ENCODE measurements around the gene GLRX5. TPM values are rescaled to one million over a fixed set of nuclear protein-coding genes. Genes with fewer than 3 reads are reported as not detected.

GLRX5 gene
- polyA plus RNA-seq, 2 of the 4 experiments (the other 2 are of a cell fraction), result 51.2 to 73.2 TPM

DNA sequence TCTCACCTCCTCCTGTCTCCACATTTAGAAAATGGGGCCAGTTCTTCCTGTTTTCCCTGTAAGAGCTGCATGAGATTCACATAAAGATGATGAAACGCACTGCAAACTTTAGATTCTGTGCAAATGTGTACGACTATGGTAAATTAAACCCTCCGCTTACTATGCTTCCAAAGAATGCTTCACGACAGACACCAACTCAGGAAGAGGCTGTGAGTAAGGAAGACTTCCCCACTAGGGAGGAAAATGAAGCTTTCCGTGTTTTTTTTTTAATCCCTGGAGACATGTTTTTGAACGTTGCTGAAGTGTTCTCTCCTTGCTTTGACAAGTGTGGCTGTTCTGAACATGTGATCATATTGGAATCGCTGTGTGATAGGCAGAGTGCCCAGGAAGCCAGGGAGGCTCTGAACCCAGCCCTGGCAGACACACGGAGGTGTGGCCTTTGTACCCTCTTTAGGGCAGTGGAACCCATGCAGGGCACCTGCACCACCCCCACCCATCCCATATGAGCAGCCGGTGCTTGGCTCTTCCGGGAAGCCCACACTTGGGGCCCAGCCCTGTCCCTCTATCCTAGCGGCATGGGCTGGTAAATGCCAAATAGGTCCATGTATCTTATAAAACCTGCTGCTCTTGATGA lies 10.9 kb upstream of the GLRX5 start:
- H3K4me1 ChIP-seq, result peaks cover 35% of the 10 kb centered on the region
- no peak for FAIRE-seq
- CTCF ChIA-PET, result interaction anchor here (1.1 to 7.8 kb wide), 3 partner anchors 13 to 92 kb away, joined by 3 to 133 read pairs (median 6); no protein-coding TSS in a partner anchor

DNA sequence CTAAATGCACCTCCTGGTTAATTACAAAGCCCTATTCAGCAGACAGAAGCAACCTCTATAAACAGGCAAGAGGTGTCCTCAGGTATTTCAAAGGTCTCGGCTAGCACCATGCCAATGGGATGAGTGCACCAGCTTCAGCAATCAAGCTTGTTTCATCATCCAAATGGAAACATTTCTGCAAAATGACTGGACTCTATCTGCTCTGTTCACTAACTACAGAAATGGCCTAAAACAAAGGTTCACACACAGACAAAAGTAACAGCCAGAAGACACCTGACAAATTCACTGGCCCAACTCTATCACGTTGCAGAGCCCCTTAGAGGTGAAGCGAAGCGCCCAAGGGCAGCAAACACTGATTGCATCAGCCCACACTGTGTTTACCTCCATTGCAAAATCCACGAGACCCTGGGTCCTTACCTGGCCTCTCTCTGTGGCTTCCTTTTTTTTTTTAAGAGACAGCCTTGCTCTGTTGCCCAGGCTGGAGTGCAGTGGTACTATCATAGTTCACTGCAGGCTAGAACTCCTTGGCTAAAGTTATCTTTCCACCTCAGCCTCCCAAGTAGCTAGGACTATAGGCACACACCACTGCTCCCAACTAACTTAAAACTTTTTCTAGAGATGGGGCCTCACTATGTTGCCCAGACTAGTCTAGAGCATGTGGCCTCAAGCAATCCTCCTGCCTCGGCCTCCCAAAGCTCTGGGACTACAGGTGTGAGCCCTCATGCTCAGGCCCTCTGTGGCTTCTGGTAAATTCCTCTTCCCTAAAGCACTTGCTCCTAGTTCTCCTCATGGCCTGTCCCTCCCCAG lies 9.9 kb upstream of the GLRX5 start:
- POLR2A ChIA-PET, result no interaction called here
- Histone ChIP-seq H3K27ac (peak overlapping the region; percentile 34 to 59; a peak in 3 of 6 replicates), H3K4me3 (no peak overlapping the region), H3K9me3 (no peaks in the 10 kb centered on the region), H3K4me2 (peak overlapping the region; percentile 38; the same call in 2 of the 3 replicates), H3K4me1 (peaks cover 35% of the 10 kb centered on the region)
- FAIRE-seq (no peak), ATAC-seq (no peak), DNase-seq (ENCODE audit: low read depth in 1 of 2, low spot score in 1 of 2) (no peak)
- 76% methylated on average over 6 of the region's 6 CpGs for WGBS (ENCODE audit: missing lambda C conversion rate)
- TF ChIP-seq, protein P1, sequence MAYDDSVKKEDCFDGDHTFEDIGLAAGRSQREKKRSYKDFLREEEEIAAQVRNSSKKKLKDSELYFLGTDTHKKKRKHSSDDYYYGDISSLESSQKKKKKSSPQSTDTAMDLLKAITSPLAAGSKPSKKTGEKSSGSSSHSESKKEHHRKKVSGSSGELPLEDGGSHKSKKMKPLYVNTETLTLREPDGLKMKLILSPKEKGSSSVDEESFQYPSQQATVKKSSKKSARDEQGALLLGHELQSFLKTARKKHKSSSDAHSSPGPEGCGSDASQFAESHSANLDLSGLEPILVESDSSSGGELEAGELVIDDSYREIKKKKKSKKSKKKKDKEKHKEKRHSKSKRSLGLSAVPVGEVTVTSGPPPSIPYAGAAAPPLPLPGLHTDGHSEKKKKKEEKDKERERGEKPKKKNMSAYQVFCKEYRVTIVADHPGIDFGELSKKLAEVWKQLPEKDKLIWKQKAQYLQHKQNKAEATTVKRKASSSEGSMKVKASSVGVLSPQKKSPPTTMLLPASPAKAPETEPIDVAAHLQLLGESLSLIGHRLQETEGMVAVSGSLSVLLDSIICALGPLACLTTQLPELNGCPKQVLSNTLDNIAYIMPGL (CRISPR knock-in tag; IDR thresholded peaks at IDR 0.05; ENCODE audit: borderline replicate concordance), result no peak
- TF ChIP-seq CEBPB (IDR thresholded peaks at IDR 0.05), result 0 out of 4 replicates have a peak, but pooled peaks of 1 of the 2 experiments have one; percentile 19
- CTCF ChIA-PET, result interaction anchor here (1.0 to 7.8 kb wide), 3 partner anchors 9 to 81 kb away, joined by 3 to 133 read pairs (median 4); partner anchors contain the start of gene SYNE3

More for the DNA sequence above, 10.9 kb upstream of the GLRX5 start:
- Histone ChIP-seq H3K27ac (peak overlapping the region; percentile 34 to 59; a peak in 3 of 6 replicates), H3K4me2 (peak overlapping the region; percentile 38; the same call in 2 of the 3 replicates), H3K9me3 (no peaks in the 10 kb centered on the region), H3K4me3 (no peak overlapping the region)
- ATAC-seq, result peak in 1 of 2 experiments; percentile 34; a peak in 4 of 6 replicates
- 58% methylated on average over 11 of the region's 11 CpGs for WGBS (ENCODE audit: missing lambda C conversion rate)
- TF ChIP-seq, protein P2, sequence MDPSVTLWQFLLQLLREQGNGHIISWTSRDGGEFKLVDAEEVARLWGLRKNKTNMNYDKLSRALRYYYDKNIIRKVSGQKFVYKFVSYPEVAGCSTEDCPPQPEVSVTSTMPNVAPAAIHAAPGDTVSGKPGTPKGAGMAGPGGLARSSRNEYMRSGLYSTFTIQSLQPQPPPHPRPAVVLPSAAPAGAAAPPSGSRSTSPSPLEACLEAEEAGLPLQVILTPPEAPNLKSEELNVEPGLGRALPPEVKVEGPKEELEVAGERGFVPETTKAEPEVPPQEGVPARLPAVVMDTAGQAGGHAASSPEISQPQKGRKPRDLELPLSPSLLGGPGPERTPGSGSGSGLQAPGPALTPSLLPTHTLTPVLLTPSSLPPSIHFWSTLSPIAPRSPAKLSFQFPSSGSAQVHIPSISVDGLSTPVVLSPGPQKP (IDR thresholded peaks at IDR 0.05; ENCODE audit: low read depth, low read length), result no peak
- TF ChIP-seq RFX5 (IDR thresholded peaks at IDR 0.05) (no peak), FOSB (CRISPR knock-in tag; IDR thresholded peaks at IDR 0.05) (no peak), CBX2 (IDR thresholded peaks at IDR 0.05; ENCODE audit: borderline replicate concordance, low read depth) (no peak), HDAC2 (IDR thresholded peaks at IDR 0.05) (no peak), RNF2 (IDR thresholded peaks at IDR 0.05; ENCODE audit: borderline replicate concordance, low read depth) (no peak), SREBF2 (IDR thresholded peaks at IDR 0.05) (no peak), POLR2AphosphoS2 (conservative IDR thresholded peaks at IDR 0.05; ENCODE audit: low read length) (no peak), NFE2L2 (conservative IDR thresholded peaks at IDR 0.05; ENCODE audit: low read length) (no peak)
- TF ChIP-seq, protein P3, sequence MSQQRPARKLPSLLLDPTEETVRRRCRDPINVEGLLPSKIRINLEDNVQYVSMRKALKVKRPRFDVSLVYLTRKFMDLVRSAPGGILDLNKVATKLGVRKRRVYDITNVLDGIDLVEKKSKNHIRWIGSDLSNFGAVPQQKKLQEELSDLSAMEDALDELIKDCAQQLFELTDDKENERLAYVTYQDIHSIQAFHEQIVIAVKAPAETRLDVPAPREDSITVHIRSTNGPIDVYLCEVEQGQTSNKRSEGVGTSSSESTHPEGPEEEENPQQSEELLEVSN (IDR thresholded peaks at IDR 0.05; ENCODE audit: borderline replicate concordance, low read depth), result no peak
- TF ChIP-seq, protein P4, sequence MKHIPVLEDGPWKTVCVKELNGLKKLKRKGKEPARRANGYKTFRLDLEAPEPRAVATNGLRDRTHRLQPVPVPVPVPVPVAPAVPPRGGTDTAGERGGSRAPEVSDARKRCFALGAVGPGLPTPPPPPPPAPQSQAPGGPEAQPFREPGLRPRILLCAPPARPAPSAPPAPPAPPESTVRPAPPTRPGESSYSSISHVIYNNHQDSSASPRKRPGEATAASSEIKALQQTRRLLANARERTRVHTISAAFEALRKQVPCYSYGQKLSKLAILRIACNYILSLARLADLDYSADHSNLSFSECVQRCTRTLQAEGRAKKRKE (CRISPR knock-in tag; IDR thresholded peaks at IDR 0.05; ENCODE audit: low read depth), result no peak
- POLR2A ChIA-PET, result no interaction called here
- DNase-seq (ENCODE audit: low read depth in 1 of 2, low spot score in 1 of 2), result no peak

DNA sequence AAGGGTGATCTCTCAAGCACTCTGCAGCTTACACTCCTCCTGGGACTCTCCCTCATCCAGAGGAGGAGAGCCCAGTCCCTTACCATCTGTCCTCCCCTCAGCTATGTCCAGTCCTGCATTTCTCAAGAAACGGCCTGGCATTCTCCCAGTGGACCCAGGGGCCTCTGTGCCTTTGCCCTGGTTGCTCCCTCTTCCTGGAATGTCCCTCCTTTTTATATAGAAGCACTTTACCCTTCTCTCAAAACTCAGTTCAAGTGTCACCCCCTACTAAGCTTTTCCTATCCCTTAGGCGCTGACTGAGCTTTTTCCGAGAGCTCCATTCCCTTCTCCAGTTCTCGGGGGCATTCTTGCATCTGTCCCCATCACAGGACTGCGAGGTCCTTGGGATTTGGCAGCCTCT lies 8.9 kb upstream of the GLRX5 start:
- H3K4me3 ChIP-seq, result no peak overlapping the region
- peaks cover 38% of the 10 kb centered on the region for H3K4me1 ChIP-seq
- no peak overlapping the region for H3K4me2 ChIP-seq
- H3K9me3 ChIP-seq, result no peaks in the 10 kb centered on the region
- POLR2A ChIA-PET, result no interaction called here
- CTCF ChIA-PET, result interaction anchor here (0.9 to 7.8 kb wide), 8 partner anchors 8 to 93 kb away, joined by 3 to 133 read pairs (median 14); partner anchors contain the start of gene SYNE3
- DNase-seq (ENCODE audit: low read depth in 1 of 2, low spot score in 1 of 2) (no peak), FAIRE-seq (no peak), ATAC-seq (no peak)
- H3K27ac ChIP-seq, result no peak overlapping the region
- 85% methylated on average over 5 of the region's 5 CpGs for WGBS (ENCODE audit: missing lambda C conversion rate)
- TF ChIP-seq, protein P5, sequence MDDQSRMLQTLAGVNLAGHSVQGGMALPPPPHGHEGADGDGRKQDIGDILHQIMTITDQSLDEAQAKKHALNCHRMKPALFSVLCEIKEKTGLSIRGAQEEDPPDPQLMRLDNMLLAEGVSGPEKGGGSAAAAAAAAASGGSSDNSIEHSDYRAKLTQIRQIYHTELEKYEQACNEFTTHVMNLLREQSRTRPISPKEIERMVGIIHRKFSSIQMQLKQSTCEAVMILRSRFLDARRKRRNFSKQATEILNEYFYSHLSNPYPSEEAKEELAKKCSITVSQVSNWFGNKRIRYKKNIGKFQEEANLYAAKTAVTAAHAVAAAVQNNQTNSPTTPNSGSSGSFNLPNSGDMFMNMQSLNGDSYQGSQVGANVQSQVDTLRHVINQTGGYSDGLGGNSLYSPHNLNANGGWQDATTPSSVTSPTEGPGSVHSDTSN (IDR thresholded peaks at IDR 0.05), result no peak
- no peak for TF ChIP-seq NFE2L2 (conservative IDR thresholded peaks at IDR 0.05; ENCODE audit: low read length)
- TF ChIP-seq BHLHE40 (IDR thresholded peaks at IDR 0.05; ENCODE audit: low read depth, low read length), result no peak
- TF ChIP-seq, protein P6, sequence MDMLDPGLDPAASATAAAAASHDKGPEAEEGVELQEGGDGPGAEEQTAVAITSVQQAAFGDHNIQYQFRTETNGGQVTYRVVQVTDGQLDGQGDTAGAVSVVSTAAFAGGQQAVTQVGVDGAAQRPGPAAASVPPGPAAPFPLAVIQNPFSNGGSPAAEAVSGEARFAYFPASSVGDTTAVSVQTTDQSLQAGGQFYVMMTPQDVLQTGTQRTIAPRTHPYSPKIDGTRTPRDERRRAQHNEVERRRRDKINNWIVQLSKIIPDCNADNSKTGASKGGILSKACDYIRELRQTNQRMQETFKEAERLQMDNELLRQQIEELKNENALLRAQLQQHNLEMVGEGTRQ (IDR thresholded peaks at IDR 0.05), result no peak
- TF ChIP-seq HEYL (CRISPR knock-in tag; IDR thresholded peaks at IDR 0.05), result no peak
- no peak for TF ChIP-seq ZC3H11A (IDR thresholded peaks at IDR 0.05)
- TF ChIP-seq, protein P7, sequence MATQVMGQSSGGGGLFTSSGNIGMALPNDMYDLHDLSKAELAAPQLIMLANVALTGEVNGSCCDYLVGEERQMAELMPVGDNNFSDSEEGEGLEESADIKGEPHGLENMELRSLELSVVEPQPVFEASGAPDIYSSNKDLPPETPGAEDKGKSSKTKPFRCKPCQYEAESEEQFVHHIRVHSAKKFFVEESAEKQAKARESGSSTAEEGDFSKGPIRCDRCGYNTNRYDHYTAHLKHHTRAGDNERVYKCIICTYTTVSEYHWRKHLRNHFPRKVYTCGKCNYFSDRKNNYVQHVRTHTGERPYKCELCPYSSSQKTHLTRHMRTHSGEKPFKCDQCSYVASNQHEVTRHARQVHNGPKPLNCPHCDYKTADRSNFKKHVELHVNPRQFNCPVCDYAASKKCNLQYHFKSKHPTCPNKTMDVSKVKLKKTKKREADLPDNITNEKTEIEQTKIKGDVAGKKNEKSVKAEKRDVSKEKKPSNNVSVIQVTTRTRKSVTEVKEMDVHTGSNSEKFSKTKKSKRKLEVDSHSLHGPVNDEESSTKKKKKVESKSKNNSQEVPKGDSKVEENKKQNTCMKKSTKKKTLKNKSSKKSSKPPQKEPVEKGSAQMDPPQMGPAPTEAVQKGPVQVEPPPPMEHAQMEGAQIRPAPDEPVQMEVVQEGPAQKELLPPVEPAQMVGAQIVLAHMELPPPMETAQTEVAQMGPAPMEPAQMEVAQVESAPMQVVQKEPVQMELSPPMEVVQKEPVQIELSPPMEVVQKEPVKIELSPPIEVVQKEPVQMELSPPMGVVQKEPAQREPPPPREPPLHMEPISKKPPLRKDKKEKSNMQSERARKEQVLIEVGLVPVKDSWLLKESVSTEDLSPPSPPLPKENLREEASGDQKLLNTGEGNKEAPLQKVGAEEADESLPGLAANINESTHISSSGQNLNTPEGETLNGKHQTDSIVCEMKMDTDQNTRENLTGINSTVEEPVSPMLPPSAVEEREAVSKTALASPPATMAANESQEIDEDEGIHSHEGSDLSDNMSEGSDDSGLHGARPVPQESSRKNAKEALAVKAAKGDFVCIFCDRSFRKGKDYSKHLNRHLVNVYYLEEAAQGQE (IDR thresholded peaks at IDR 0.05), result no peak
- no peak for TF ChIP-seq ZSCAN20 (CRISPR knock-in tag; IDR thresholded peaks at IDR 0.05)
